NB4 (cell line): Measurements from ENCODE around the gene CEP104.

Experiments used
- CTCF ChIP-seq: IDR thresholded peaks from one replicate; pipeline ENCODE4 v1.5.1; 2012; ENCODE audit warnings: low read depth, low read length
- MAX ChIP-seq: IDR thresholded peaks from 2 replicates; pipeline ENCODE4 v1.6.1; 2011; ENCODE audit warnings: low read depth, low read length

GRCh38 chr1:3772715-3773571 is 84.1 kb downstream of the CEP104 start, which contains the start of gene SMIM1:
- TF ChIP-seq CTCF = no peak
- TF ChIP-seq MAX = no peak
